Heart left ventricle (tissue), 16 donors: Measurements from ENCODE around the gene SLC26A1. TPM values are rescaled to one million over a fixed set of nuclear protein-coding genes. Genes with fewer than 3 reads are reported as not detected.

ENCODE experiments used
- ATAC-seq, 4 donors: fragments of 200-7000 bp; cut with Tn5 transposase; one replicate each; pipeline ENCODE4 v1.9.1; 2020 to 2022; ENCODE audit warnings: moderate library complexity in 4 of 4, mild to moderate bottlenecking in 3 of 4, moderate number of reproducible peaks in 1 of 4
- DNase-seq, 5 donors: peaks; one replicate each; pipeline ENCODE4 v3.0.0-alpha.2; 2020
- H3K27ac ChIP-seq, 12 donors: fragments of 200-600 bp; sonication (generic) in 4 of 12; one replicate each; pipeline versions ENCODE4 v1.5.0 to v1.8.0; 2016 to 2022; ENCODE audit warnings: mild to moderate bottlenecking in 2 of 12
- H3K27me3 ChIP-seq, 9 donors: fragments of 200-600 bp; sonication (generic) in 2 of 9; one replicate each; pipeline versions ENCODE4 v1.5.1 to v1.8.0; 2016 to 2022; ENCODE audit warnings: mild to moderate bottlenecking in 3 of 9
- H3K36me3 ChIP-seq, 9 donors: fragments of 200-600 bp; sonication (generic) in 2 of 9; one replicate each; pipeline versions ENCODE4 v1.5.0 to v1.8.0; 2018 to 2022; ENCODE audit warnings: mild to moderate bottlenecking in 2 of 9
- H3K4me1 ChIP-seq, 12 donors: fragments of 200-600 bp; sonication (generic) in 4 of 12; one replicate each; pipeline versions ENCODE4 v1.5.0 to v1.8.0; 2016 to 2022; ENCODE audit warnings: mild to moderate bottlenecking in 3 of 12
- H3K4me3 ChIP-seq, 12 donors: fragments of 200-600 bp; sonication (generic) in 4 of 12; one replicate each; pipeline versions ENCODE4 v1.5.0 to v1.8.0; 2017 to 2022; ENCODE audit warnings: mild to moderate bottlenecking in 9 of 12, moderate library complexity in 4 of 12
- H3K9me3 ChIP-seq, 12 donors: fragments of 200-600 bp; sonication (generic) in 4 of 12; one replicate each; pipeline versions ENCODE4 v1.5.0 to v1.8.0; 2016 to 2022; ENCODE audit warnings: mild to moderate bottlenecking in 1 of 12
- POLR2A ChIP-seq, 2 donors: fragments of 450-650 bp; IDR thresholded peaks; one replicate each; pipeline ENCODE4 v1.6.1; 2017; ENCODE audit warnings: antibody characterized with exemption in 2 of 2, mild to moderate bottlenecking in 2 of 2, moderate library complexity in 2 of 2
- WGBS, 4 donors: extraction: QIAGEN DNeasy Blood & Tissue Kit in 2 of 4; methylation state at CpG; one replicate each; pipeline versions ENCODE4 v1.1.5 to v1.1.7; 2013 to 2018; 5-methylcytosine and 5-hydroxymethylcytosine counted together
- intact Hi-C, 10 donors: fragments of 100-400 bp; cut with DNase I; formaldehyde crosslinking; loops; one replicate each; pipeline versions ENCODE4 v1.11.1 to v1.14.2; 2022
- polyA plus RNA-seq, 2 donors: library from polyadenylated mRNA; stranded (reverse); fragments of 200-250 nt; gene quantifications; one replicate each; pipeline ENCODE4 v1.2.3, GENCODE V29; 2013
- total RNA-seq, 9 donors: library from RNA; depleted of rRNA in 2 of 9; stranded (reverse); fragments of >200 nt in 2 of 9; fragmentation: NEBNext Ultra II Directional in 3 of 9; extraction: Animal tissue kit (Norgen Biotek cat#: 25700) in 3 of 9; gene quantifications; one replicate each; pipeline versions ENCODE4 v1.1.0 to v1.2.4, GENCODE V29; 2016 to 2023
- TF ChIP-seq, protein P1 (sequence below), 12 donors: fragments of 200-600 bp; sonication (generic) in 4 of 12; IDR thresholded peaks; one replicate each; pipeline versions ENCODE4 v1.5.0 to v1.8.0; 2018 to 2022; ENCODE audit warnings: antibody characterized with exemption in 12 of 12, mild to moderate bottlenecking in 5 of 12
- donor health status: ischemic (EF 13 %, LVEDD 7.1; RV severe dilation, severe dysfunction).
- donor health status: healthy with polysubstance abuse.
- donor health status: DM: no; HTN: yes; CAD: no.
- donor health status: DM: no; HTN: no; CAD: no.
- donor health status: ischemic (EF 25% LVEDD 6.9; RV normal size, moderate dysfunction).
- donor health status: ischemic (EF 25% LVEDD 5.7; RV mildly dilated, moderate dysfunction).
- donor health status: healthy.
- donor health status: DM: yes; HTN: yes; CAD: no.
- donor health status: ischemic (EF 35%, LVEDD 5.7; RV mildly dilated, moderate dysfunction).
- donor health status: nonischemic (EF 11% LVEDD 7.7; RV severe dilation, severe dysfunction).
- donor health status: DM: yes; HTN: yes; CAD: no.
- donor health status: PGD.
- donor health status: ischemic (EF 29% LVEDD 5.4; RV normal size, mild dysfunction).
- donor health status: nonischemic (EF 23%, LVEDD 6.1; RV moderate dilation, normal function).

SLC26A1 gene
- total and polyA plus RNA-seq, 11 donors: 0.03 to 0.27 (median 0.25) TPM; not detected in 5

DNA sequence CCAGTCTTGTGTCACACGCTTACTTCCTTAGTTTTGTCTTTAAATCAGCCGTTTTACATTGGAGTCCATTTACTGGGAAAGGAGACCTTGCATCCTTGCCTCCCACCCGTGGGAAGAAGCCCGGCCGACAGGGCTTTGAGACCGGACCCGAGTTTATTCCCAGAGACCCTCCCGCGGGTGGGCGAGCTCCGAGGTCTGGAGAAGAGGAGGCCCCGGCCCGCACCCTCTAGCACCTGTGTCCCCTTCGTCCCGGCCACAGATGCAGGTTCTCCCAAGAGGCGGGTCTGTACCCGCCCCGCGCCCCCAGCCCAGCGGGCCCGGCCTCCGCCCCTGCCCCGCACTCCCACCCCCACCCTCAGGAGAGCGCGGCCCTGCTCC, 3.8 kb upstream of the SLC26A1 start:
- Histone ChIP-seq H3K4me1 (peaks cover 0 to 20% (median 7%) of the 10 kb centered on the region in 12 donors), H3K9me3 (no peaks in the 10 kb centered on the region), H3K27ac (no peak overlapping the region), H3K27me3 (peaks cover 16 to 50% (median 34%) of the 10 kb centered on the region in 9 donors), H3K36me3 (no peaks in the 10 kb centered on the region), H3K4me3 (peak overlapping the region in 7 of 12 donors; percentile 17 to 51 (median 46))
- 7 to 22% (median 10%) methylated on average over 15 to 25 of the region's 25 CpGs for WGBS, 4 donors
- intact Hi-C loops: loop anchor here in 2 of 10 donors (10.0 kb wide), 2 partner anchors 242 to 252 kb away; no protein-coding TSS in a partner anchor
- no peak for TF ChIP-seq POLR2A (IDR thresholded peaks at IDR 0.05)
- TF ChIP-seq, protein P1, sequence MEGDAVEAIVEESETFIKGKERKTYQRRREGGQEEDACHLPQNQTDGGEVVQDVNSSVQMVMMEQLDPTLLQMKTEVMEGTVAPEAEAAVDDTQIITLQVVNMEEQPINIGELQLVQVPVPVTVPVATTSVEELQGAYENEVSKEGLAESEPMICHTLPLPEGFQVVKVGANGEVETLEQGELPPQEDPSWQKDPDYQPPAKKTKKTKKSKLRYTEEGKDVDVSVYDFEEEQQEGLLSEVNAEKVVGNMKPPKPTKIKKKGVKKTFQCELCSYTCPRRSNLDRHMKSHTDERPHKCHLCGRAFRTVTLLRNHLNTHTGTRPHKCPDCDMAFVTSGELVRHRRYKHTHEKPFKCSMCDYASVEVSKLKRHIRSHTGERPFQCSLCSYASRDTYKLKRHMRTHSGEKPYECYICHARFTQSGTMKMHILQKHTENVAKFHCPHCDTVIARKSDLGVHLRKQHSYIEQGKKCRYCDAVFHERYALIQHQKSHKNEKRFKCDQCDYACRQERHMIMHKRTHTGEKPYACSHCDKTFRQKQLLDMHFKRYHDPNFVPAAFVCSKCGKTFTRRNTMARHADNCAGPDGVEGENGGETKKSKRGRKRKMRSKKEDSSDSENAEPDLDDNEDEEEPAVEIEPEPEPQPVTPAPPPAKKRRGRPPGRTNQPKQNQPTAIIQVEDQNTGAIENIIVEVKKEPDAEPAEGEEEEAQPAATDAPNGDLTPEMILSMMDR (IDR thresholded peaks at IDR 0.05): no peak
- ATAC-seq (no peak), DNase-seq (peak in 2 of 5 donors; percentile 18 to 56)

DNA sequence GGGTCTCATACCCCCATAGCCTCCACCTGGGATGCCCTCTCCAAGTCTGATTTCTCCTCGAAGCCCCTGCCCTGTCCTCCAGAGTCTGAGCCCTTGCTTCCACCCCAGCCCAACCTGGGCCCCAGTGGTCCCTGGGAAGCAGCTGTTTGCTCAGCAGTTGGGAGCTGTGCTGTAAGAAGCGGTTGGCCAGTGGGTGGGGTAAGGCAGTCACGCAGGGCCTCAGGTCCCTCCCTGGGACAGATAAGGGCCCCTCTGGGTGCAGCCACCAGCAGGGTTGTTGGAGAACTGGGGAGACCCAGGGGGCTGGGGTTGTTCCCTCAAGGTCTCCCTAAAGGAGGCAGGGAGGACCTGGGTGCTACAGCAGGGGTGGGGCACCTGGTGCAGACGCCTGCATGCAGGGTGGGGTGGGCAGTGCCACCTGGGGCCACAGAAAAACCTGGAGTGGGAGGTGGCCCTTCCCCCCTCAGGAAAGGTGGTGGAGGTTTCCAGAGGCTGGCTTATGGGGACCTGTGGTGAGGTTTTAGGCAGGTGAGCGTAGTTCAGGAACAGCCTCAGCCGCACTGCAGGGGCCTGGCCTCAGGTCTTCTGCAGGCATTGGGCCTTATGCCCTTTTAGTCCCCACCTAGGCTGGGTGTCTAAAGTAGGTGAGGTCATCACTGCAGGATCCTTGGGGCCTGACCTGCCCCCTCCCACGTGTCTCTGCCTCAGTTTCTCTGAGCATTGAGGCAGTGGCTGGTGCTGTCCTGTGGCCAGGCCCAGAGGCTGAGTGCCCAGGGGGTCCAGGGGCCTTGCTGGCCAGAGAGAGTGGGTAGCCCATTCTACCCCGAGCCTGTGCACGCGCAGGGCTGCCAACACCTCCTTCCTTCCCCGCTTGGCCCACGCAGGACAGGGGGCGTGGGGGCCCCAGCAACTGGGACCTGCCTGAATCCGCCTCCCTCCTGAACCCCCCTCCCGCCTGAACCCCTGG, 3.1 kb upstream of the SLC26A1 start:
- no peak overlapping the region for H3K27ac ChIP-seq
- H3K36me3 ChIP-seq: peaks cover 0 to under 1% (median 0%) of the 10 kb centered on the region in 9 donors
- no peaks in the 10 kb centered on the region for H3K9me3 ChIP-seq
- peaks cover 9 to 43% (median 28%) of the 10 kb centered on the region in 9 donors for H3K27me3 ChIP-seq
- peaks cover 0 to 17% (median 6%) of the 10 kb centered on the region in 12 donors for H3K4me1 ChIP-seq
- DNase-seq: peak in 1 of 5 donors; percentile 54
- TF ChIP-seq POLR2A (IDR thresholded peaks at IDR 0.05): no peak
- TF ChIP-seq, protein P1 (IDR thresholded peaks at IDR 0.05): no peak
- intact Hi-C loops: loop anchor here in 2 of 10 donors (10.0 kb wide), 2 partner anchors 242 to 252 kb away; no protein-coding TSS in a partner anchor
- ATAC-seq: no peak
- 64 to 73% (median 70%) methylated on average over 11 to 15 of the region's 15 CpGs for WGBS, 4 donors
- no peak overlapping the region for H3K4me3 ChIP-seq

DNA sequence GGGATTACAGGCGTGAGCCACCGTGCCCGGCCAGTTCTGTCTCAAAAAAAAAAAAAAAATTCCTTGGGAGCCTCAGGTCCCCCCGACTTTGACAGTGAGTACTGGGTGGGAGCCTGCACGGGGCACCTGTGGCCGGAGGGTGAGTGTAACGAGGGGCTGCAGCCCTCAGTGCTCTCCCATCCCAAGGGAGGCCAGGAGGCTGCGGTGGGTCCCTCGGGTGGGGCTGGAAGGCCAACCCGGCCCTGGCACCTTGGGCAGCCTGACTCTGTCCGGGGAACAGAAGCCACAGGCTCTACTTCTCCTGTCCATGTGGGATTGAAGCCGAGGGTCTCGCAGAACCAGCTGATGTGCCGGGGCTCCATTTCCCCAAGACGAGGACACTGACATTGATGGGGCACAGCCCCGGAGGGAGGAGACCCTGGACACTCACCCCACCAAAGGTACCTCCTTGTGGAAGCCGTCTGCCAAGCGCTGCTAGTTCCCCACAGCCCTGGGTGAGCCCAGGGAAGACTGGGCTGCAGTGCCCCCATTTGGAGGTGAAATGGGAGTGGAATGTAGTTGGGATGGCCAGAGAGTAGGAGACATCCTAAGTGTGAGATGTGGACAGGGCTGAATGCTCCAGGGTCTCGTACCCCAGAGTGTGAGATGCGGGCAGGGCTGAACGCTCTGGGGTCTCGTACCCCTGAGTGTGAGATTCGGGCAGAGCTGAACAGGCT, 2.3 kb upstream of the SLC26A1 start:
- intact Hi-C loops: loop anchor here in 2 of 10 donors (10.0 kb wide), 2 partner anchors 241 to 251 kb away; no protein-coding TSS in a partner anchor
- H3K27me3 ChIP-seq: peaks cover 8 to 34% (median 19%) of the 10 kb centered on the region in 9 donors
- peak in 2 of 5 donors; percentile 12 to 54 for DNase-seq
- H3K36me3 ChIP-seq: peaks cover 0 to 5% (median 0%) of the 10 kb centered on the region in 9 donors
- H3K4me1 ChIP-seq: peaks cover 0 to 17% (median 6%) of the 10 kb centered on the region in 12 donors
- TF ChIP-seq, protein P1 (IDR thresholded peaks at IDR 0.05): no peak
- no peak for TF ChIP-seq POLR2A (IDR thresholded peaks at IDR 0.05)
- no peaks in the 10 kb centered on the region for H3K9me3 ChIP-seq
- no peak overlapping the region for H3K4me3 ChIP-seq
- ATAC-seq: no peak
- WGBS, 4 donors: 87 to 92% (median 89%) methylated on average over 23 of the region's 23 CpGs
- no peak overlapping the region for H3K27ac ChIP-seq
